ENCODE results near the gene HTT.

The HTT gene

DNA sequence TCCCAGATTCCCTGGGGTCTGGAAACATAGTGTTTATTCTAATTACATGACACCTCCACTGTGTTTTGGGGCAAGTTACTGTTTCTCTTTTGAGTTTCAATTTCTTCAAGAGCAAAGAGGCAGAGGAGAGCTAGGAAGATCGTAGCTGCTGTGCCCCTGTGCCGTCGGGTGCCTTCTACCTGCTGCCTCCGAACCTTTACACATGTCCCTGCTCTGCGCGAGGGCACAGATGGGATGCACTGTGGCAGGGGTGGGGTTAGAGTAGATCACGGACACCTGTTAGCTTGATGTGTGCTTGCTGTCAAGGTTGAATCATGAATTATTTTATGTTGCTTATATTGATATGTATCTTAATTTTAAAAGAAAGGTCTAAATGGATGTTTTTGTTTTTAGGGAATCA lies 103.4 kb downstream of the HTT start:
- no peak for DNase-seq

GRCh38 chr4:3178351-3178750 lies 103.9 kb downstream of the HTT start:
- no peak for DNase-seq

DNA sequence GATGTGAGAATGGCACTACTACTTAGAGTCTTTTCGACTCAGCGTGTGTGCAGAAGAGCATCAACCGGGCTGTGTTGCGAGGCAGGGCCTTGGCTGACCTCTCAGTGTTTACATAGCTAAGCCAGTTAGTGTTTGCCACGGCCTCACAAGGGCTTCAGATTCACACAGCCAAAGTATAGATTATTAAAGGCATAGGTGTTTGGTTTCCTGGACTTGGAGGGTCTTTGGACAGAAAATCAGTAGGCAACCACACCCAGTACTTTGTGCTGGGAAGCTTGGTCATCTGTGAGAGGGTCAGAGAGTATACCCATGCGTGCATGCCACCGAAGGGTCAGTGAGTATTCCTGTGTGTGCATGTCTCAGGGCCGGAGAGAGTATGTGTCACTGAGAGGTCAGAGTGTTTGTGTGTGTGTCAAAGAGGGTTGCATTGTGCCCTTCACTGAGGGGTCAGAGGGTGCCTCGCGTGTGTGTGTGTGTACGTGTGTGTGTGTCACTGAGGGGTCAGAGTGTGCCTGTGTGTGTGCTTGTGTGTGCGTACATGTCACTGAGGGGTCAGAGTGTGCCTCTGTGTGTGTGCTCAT lies 104.7 kb downstream of the HTT start:
- no peak for DNase-seq

DNA sequence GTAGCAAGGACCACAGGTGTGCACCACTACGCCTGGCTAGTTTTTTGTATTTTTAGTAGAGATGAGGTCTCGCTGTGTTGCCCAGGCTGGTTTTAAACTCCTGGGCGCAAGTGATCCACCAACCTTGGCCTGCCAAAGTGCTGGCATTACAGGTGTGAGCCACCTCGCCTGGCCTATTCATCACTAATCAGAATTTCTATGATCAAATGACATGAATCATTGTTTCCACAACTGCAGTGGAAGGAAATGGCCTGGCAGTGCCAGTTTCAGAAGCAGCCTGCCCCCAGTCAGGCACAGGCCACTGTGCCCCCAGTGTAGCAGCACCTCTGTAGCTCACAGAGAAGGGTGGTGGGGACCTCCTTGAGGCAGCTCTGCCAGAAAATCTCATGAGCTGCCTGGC lies 108.5 kb downstream of the HTT start:
- no peak for DNase-seq

- DNase-seq, result no peak
Observed at GRCh38 chr4:3184725-3185124, 110.2 kb downstream of the HTT start.

DNA sequence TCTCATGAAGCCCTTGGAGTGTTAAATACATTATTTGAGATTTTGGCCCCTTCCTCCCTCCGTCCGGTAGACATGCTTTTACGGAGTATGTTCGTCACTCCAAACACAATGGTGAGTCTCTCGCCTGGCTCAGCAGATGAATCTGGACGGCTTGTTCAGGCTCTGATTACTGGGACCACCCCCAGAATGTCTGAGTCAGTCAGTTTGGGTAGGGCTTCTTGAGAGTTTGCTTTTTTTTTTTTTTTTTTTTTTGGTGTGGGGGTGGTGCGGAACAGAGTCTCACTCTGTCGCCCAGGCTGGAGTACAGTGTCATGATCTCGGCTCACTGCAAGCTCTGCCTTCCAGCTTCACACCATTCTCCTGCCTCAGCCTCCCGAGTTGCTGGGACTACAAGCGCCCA lies 112.1 kb downstream of the HTT start:
- DNase-seq, result no peak

- no peak for DNase-seq
Observed at GRCh38 chr4:3188118-3188517, 113.6 kb downstream of the HTT start.

DNA sequence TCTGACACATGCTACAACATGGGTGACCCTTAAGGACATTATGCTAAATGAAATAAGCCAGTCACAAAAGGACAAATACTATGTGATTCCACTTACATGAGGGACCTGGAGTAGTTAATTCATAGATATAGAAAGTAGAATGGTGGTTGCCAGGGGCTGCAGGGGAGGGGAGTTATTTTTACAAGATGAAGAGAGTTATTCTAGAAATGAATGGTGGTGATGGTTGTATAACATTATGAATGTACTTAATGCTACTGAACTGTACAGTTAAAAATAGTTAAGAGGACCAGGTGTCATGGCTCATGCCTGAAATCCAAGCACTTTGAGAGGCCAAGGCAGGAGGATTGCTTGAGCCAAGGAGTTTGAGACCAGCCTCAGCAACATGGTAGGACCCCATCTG lies 115.0 kb downstream of the HTT start:
- no peak for DNase-seq

- DNase-seq, result no peak
Observed at GRCh38 chr4:3190549-3190948, 116.1 kb downstream of the HTT start.

- DNase-seq, result no peak
Observed at GRCh38 chr4:3192188-3192587, 117.7 kb downstream of the HTT start.

DNA sequence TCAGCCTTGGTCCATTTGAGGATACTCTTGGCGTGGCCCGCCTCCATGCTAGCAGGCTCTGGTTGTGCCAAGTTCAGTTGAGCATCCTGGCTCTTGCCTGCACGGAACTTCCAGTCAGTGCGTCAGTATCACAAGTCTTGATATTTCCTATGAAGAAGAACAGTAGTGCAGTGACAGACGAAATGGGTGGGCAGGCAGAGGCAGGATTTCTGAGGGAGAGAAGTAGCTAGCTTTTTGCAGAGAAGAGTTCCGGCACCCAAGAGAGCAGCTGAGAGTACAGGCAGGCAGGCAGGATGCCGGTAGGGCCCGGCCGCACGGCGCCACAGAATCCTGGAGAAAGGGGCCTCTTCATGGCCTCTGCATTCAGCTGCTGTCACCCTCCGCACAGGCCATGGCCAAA lies 118.3 kb downstream of the HTT start:
- no peak for DNase-seq

- peak in 1 of 2 experiments; percentile 27 for DNase-seq
Observed at GRCh38 chr4:3193531-3194203, 119.2 kb downstream of the HTT start.

DNA sequence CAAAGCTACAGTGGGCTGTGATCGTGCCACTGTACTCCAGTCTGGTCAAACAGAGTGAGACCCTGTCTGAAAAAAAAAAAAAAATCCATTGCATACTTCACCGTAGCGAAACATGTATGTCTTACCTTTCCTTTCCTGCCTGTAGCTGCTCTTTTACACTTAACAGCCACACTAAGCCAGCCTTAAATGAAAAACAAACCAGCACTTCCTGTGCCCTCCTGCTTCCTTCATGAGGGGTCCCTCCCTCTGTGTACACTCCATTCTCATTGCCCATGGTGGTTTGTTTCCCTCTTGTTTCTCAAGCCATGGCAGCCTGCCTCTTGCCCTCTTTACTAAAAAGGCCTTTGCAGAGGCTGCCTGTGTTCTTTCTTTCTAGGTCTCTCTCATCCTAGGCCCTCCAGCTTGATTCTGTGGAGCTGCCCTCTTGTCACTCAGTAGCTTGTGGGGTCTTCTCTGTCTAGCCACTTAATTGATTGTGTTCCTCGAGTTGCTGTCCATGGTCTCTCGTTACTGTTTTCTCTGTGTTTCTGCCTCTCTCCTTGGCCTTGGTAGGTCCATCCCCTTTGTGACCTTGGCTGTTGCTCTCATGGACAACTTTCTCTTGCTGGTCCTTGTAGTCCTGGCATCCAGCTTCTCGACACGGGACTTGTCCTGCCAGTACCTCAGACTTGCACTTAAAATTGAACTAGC lies 122.3 kb downstream of the HTT start:
- DNase-seq, result no peak

DNA sequence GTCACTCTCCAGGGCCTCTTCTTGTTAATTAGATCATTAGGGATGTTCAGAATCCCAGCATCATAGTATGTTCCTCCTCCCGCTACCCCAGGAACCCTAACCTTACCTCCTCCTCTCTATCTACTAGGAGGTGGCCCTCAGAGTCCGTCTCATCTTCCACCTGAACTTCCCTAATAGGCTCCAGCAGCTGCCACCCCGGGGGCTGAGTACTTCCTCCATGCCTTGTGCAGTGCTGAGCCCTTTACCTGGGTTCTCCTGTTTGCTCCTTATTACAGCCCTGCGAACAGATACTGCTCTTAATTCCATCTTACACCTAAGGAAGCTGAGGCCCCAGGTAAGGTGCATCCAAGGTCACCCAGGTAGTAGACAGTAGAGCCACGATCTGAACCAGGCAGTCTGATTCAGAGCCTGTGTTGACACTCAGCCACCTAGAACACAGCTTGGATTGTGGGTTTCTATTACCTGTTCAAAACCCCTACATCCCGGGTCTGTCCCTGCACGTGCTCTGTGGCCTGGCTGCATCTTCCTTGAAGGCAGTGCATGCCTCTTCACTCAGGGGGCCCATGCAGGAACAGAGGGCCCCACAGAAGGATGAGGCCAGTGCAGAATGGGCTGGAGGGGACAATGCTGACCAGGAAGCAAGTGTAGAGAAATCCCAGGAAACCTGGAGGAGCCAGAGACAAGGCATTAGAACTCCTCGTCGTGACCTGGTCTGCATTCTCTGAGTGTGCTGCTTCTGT lies 123.1 kb downstream of the HTT start:
- no peak for DNase-seq

- DNase-seq, result no peak
Observed at GRCh38 chr4:3198906-3199305, 124.4 kb downstream of the HTT start.

DNA sequence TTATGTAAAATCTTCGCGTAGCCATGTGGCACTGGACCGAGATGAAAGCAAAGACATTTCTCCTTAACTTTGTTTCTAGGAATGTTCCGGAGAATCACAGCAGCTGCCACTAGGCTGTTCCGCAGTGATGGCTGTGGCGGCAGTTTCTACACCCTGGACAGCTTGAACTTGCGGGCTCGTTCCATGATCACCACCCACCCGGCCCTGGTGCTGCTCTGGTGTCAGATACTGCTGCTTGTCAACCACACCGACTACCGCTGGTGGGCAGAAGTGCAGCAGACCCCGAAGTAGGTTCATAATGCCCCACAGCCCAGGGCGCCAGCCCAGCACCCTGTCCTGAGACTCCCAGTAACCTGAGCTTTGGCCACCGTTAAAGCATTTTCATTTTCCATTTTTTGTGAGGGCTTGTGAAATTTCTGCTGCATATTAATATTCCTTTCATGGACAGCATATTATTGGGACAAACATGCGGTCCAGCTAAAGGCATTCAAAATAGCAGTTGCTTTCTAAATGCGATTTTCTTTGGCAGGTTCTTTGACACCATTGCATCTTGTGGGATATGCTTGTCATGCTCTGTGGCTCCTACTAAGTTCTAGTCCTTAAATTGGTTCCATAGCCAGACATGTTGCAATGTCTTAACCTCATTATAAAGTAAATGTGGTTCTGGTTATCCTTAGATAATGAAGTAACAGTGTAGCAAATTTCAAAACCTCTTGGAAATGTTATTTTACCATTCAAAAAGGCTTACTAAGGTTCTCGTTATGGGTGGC lies 125.4 kb downstream of the HTT start:
- no peak for DNase-seq

DNA sequence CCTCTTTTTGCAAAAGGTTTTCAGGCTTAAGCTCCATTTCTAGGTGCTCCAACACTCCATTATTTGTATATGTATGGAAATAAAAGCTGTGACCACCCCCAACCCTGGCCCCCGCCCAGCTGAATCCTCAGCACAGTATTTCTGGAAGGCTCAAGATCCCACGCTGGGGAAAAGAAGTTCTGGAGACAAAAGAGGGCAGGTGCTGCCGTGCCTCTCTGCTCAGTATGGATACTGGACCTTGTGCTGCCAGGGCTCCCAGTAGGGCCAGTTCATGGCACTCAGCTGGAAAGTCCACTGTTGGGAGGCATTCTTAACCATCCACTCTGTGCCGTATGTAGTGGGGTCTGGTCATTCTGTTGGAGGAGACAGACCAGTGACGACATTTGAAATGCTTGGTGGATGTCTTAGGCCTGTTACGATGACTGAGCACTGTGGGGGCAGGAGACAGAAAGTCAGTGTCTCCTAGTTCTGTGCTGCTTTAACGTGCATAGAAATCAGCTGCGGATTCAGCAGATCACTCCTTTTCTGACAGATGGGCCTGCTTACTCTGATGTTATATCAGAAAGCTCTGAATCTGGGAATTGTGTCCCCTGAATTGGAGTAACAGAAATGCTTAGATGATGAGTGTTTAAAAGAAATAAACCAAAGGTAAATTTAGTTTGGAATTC lies 126.1 kb downstream of the HTT start:
- DNase-seq, result peak in 1 of 2 experiments; percentile 33

DNA sequence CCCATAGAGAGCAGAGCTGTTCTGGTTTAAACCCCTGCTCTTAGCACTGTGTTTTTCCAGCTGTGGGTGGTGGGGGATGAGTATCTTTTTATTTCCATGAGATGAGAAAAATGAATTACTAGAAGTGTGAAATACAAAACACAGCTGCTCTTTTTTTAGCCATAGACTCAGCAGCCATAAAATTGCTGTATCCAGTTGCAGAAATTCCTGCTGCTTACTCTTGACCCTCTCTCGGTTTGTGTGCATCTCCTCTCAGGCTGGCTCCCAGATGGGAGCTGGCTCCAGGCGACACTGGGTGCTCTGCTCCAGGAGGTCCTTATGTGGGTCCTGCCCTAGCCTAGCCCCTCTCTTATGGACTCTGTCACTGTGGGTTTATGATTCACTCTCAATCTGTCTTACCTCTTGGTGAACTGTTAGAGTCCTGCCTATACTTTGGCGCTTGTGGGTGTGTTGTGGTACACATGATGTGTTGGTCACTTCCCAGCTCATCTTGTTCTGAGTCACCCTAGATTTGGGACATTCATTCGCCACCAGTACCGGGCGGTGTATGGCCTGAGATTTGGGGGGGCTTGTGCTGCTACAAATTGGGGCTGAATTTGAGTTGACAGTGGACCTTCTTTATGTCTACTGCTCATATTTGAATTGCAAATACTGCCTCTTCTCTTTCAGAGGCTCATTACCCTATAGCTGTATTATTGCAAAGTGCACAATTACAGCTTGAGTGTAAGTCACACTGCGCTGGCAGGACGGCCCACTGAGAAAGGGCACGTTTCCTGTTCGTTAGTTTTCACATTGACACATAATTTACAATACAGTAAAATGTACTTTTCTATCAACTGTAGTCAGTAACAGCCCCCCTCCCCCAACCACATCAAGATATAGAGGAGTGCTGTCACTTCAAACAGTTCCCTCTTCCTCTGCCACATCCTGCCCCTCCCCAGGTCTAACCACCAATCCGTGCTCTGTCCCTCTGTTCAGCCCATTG lies 127.5 kb downstream of the HTT start:
- DNase-seq, result peak; percentile 97

- DNase-seq, result no peak
Observed at GRCh38 chr4:3202836-3203820, 128.6 kb downstream of the HTT start.

DNA sequence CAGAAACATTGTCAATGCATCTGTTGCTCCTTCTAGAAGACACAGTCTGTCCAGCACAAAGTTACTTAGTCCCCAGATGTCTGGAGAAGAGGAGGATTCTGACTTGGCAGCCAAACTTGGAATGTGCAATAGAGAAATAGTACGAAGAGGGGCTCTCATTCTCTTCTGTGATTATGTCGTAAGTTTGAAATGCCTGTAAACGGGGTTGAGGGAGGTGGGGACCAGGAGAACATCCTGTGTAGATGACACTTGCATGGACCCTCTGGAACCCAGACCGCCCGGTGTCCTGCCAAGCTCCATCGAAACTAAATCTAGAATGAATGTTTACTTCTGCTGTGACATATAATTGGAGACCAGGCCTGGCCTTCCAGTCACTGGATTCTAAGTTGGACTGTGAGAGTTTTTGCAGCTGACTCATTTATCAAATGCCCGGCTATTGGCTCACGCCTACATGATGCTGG lies 129.5 kb downstream of the HTT start:
- DNase-seq, result no peak
